GM21423 (cell line): ENCODE results near the gene CCL20.
A peak's percentile ranks its signal among the peaks of the same experiment; 100 is the strongest.
"Not testable (repeated sequence)": the region's sequence is repeated elsewhere in the genome, so short reads cannot be mapped to it uniquely, and the experiment has no call there.

Experiments
- ATAC-seq: cut with Tn5 transposase; IDR thresholded peaks from one replicate; pipeline ENCODE4 v1.9.1; 2021; ENCODE audit warnings: mild to moderate bottlenecking, moderate library complexity; ENCODE audit not compliant: unreplicated experiment

The CCL20 gene, protein sequence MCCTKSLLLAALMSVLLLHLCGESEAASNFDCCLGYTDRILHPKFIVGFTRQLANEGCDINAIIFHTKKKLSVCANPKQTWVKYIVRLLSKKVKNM

GRCh38 chr2:227813562-227814353 lies at the start of gene CCL20:
Gene CCL20 (plus strand): TSS chr2:227813842. CDS start chr2:227813912, 70 bp downstream.
- no peak for ATAC-seq

DNA sequence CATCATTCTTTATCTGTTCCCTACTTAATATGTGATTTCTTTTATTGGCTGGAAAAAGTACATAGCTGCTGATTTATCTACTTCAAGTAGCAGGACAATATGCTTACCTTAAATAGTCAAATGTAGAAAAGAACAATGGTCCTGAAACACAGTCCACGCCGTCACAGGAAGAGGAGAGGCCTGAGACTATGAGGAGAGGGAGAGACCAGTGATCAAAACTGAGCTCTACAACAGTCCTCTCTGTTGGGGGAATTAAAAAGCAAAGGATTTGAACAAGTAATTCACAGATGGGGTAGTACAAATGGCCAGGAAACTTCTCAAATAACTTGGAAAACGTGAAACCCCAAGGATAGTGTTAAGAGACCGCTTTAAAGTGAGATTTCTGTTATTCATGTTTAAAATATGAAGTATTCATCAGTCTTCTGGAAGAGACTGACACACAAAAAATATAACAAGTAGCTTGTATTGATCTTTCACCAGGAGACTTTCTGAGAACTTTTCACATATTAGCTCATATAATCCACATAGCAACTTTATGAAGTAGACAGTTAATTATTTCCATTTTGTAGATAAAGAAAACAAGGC lies 47.8 kb upstream of the CCL20 start:
- ATAC-seq, result no peak

DNA sequence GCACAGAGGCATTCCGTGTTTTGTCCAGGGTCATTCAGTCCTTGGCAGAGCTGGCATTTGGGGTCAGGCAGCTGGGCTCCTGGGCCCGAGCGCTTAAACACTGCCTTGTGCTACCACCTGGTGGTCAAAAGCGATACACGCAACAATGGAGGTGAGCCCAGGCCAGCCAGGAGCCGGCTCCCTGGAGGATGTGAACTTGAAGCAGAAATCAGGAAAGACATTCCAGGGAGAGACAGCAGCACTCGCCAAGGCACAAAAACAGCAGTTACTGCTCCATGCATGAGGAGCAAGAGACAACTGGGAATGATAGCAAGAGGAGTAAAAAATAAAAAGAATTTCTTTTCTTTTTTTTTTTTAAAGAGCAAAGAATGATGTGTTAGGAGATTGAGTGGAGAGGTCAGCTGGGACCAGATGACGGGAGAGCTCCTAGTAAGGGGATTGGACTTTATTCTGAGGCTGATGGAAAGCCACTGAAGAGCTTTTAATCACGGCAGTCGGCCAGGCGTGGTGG lies 47.2 kb upstream of the CCL20 start:
- ATAC-seq, result peak; percentile 98

DNA sequence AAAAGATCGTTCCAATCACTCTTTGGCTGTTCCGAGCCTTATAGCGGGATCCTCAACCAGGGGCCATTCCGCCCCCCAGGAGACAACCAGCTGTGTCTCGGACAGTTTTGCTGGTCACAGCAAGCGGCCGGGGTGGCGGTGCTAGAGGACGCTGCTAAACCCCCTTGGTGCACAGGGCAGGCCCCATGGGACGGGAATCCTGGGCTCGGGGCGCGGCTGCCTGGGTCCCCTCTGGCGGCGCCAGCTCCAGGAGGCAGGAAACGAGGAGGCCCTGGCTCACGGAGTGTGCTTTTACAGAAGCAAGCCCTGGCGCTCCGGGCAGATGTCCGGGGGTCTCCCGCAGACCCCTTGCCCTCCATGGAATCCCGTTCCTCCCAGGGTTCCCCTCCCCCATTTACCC lies 45.8 kb upstream of the CCL20 start:
- no peak for ATAC-seq

- ATAC-seq, result no peak
Measured at GRCh38 chr2:227772197-227772661, 41.4 kb upstream of the CCL20 start.

GRCh38 chr2:227772932-227773331 lies 40.7 kb upstream of the CCL20 start:
- ATAC-seq, result no peak

- no peak for ATAC-seq
Measured at GRCh38 chr2:227774011-227774624, 39.5 kb upstream of the CCL20 start.

DNA sequence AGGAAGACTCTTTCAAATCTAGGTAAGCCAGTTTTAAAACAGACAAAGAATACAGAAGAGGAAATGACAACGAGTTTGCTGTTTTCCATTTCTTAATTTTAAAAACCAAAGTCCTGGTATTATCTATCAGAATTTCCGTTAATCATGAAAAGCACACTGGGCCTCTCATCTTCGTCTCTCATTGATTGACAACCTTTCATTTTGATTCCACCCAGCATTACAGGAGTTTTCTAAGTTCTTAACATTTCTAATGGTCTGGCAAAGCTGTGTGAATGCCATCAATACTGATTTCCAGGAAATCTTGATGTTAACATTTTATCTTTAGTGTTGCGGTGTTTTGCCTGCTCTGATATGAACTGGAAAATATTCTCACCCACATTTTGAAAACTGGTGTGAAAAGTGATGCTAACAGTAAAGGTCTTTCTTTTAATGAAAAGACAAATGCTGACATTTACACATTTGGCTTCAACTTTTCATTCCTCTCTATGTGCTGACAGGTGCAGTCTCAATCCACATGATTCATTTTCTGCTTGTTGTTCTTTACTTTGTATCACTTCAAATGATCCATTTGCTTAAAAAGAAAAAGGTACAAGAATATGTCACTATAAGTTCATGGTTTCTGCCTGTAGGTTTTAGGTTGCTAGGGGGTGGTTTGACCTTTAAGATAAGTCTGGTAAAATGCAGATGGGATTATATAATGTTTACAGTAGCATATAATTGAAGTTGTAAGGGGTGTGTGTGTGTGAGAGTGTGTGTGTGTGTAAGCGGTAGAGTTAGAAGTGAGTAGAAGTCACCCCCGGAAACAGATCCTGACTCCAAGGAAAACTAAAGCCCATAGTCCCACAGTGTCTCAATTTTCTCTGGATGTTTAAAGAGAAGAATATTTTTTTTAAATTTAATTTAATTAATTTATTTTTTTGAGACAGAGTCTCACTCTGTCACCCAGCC lies 38.5 kb upstream of the CCL20 start:
- ATAC-seq, result no peak

DNA sequence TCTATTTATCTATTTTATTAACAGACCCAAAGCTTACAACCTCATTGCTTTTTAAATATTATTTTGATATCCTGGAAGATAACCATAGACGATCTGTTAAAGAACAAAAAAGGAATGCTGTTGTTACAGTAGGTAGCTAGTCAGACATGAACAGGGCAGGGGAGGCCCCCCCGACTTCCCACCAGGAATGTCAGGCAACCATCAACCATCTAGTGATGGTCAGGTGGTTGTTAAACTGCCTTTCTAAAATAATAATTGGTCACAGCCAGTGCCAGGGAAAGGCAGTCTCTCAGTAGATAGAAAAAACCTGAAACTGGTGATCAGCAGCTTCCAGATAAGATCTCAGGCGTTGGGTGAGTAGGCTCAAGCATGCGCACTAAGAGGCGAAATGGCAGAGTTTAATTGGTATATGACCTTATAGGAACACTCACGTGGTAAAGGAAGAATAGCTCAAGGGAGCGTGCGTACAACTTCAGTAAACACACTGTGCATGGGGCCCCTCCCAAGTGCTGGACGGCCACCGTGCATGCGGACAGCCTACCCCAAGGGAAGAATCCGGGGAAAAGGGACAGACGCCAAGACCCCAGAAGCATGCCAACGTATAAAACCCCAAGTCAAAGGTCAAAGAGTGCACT lies 32.5 kb upstream of the CCL20 start:
- ATAC-seq, result no peak

DNA sequence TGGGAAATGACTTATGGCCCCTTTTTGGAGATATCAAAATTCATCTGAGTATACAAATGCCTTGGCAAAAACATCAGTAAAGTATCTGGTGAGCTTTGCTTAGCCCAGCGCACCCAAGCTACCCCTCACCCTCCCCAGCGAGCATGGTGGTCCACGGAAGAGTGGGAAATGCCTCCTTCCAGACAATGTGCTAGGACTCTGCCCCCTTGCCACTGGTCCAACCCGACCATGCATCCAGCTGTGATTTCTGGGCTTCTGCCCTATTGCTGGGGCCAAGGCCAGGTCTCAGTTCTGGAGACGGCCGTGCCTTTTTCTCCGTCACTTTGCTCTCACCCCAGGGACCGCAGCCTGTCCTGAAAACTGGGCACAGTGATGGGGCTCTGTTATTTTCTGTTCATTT lies 31.8 kb upstream of the CCL20 start:
- ATAC-seq, result no peak

DNA sequence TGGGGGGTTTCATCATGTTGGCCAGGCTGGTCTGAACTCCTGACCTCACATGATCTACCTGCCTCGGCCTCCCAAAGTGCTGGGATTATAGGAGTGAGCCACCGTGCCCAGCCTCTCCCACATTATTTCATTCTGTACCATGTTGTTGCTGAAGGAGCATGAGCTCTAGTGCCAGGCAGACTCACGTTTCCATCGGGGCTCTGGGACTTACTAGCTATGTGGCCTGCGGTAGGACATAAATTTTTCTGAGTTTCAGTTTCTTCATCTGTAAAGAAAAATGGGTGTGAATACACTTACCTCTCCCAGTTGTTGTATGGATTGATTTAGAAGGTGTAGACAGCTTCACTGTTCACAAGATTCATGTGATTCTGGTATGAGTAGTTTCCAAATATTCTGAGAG lies 30.8 kb upstream of the CCL20 start:
- no peak for ATAC-seq

GRCh38 chr2:227783404-227784138 lies 30.1 kb upstream of the CCL20 start:
- ATAC-seq, result peak; percentile 97

DNA sequence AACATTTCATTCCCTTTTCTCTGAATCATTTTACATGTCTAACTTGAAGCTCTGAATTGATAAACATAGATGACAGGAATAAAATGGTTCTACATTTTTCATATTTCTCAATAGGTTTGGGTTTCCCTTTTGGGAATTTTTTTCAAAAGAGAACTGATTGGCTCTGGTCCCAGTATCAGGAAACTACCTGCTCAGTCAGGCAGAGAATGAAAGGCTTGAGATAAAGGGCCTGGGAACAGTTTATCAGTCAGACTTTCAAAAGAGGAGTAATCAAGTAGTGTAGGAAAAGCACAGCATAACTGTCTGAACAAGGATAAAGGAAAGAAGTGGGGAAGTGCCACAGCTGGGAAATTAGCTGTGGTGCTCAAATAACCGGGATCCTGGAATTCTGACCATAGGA lies 28.3 kb upstream of the CCL20 start:
- ATAC-seq, result no peak

- no peak for ATAC-seq
Measured at GRCh38 chr2:227788561-227789018, 25.1 kb upstream of the CCL20 start.

GRCh38 chr2:227789803-227790202 lies 23.8 kb upstream of the CCL20 start:
- ATAC-seq, result no peak

- no peak for ATAC-seq
Measured at GRCh38 chr2:227793148-227793712, 20.4 kb upstream of the CCL20 start.

- no peak for ATAC-seq
Measured at GRCh38 chr2:227796045-227796711, 17.5 kb upstream of the CCL20 start.

DNA sequence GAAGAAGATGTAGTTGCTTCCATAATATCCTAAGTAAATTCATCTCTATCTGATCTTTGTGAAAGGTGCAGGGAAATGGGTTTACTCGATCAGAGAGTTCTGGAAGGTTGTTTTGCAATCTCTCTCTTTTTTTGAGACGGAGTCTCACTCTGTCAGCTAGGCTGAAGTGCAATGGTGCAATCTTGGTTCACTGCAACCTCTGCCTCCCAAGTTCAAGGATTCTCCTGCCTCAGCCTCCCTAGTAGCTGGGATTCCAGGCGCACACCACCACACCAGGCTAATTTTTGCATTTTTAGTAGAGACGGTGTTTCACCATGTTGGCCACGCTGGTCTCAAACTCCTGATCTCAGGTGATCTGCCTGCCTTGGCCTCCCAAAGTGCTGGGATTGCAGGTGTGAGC lies 16.9 kb upstream of the CCL20 start:
- not testable (repeated sequence) for ATAC-seq
